HG02571 (cell line): ENCODE data around the gene AMIGO1.

Source experiments
- ATAC-seq: cut with Tn5 transposase; IDR thresholded peaks from one replicate; pipeline ENCODE4 v1.9.1; 2021; ENCODE audit warnings: mild to moderate bottlenecking, moderate library complexity; ENCODE audit not compliant: unreplicated experiment

Gene AMIGO1

GRCh38 chr1:109457819-109458218 lies 51.7 kb downstream of the AMIGO1 start:
- ATAC-seq = no peak

DNA sequence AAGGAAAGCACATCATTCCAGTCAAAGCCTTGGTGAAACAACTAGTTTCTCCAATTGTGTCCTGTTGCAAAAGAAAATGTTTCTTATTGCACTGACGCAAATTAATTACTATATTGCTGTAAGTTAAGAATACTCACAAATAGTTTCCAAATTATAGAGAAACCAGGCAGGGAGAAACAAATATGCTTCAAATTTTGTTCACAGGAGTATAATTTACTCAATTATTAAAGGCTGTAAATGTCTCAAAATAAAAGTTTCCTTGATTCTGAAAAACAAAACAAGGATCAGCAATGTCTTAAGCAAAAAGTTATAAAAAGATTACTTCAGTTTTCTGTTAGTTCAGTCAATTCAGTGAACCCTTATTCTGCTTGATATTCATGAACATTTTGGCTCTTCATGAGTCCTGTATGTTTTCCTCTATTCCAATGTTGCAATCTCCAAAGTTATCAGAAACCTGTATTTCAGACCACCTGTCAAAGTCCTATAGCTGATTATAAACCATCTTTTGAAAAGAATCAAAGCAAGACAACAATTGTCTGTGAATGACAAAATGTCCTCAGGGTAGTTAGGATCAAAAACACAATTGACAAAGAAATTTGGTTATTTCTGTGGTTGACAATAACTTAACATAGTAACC lies 54.9 kb downstream of the AMIGO1 start:
- no peak for ATAC-seq
